Measurements from ENCODE around the gene ARG2.

ARG2 gene

DNA sequence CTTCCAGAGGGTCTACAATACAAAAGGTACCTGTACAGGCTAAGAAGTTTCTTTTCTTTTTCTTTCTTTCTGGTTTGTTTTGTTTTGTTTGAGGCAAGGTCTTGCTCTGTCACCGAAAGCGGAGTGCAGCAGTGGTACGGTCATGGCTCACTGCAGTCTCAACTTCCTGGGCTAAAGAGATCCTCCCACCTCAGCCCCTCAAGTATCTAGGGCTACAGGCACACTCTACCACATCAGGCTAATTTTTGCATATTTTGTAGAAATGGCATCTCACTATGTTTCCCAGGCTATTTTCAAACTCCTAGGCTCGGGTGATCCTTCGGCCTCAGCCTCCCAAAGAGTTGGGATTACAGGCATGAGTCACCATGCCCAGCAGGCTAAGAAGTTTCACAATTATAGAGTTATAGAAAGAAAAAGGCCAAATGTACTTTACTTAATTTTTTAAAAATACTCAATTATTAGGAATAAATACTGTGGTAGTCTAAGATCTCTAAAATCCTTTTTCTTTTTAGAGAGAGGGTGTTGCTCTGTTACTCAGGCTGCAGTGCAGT lies 16.6 kb upstream of the ARG2 start (continued):
- TF ChIP-seq, protein P1, sequence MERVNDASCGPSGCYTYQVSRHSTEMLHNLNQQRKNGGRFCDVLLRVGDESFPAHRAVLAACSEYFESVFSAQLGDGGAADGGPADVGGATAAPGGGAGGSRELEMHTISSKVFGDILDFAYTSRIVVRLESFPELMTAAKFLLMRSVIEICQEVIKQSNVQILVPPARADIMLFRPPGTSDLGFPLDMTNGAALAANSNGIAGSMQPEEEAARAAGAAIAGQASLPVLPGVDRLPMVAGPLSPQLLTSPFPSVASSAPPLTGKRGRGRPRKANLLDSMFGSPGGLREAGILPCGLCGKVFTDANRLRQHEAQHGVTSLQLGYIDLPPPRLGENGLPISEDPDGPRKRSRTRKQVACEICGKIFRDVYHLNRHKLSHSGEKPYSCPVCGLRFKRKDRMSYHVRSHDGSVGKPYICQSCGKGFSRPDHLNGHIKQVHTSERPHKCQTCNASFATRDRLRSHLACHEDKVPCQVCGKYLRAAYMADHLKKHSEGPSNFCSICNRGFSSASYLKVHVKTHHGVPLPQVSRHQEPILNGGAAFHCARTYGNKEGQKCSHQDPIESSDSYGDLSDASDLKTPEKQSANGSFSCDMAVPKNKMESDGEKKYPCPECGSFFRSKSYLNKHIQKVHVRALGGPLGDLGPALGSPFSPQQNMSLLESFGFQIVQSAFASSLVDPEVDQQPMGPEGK (CRISPR knock-in tag; IDR thresholded peaks at IDR 0.05; ENCODE audit: borderline replicate concordance) = no peak
- TF ChIP-seq ZFP3 (CRISPR knock-in tag; IDR thresholded peaks at IDR 0.05) (no peak), ZNF565 (CRISPR knock-in tag; conservative IDR thresholded peaks at IDR 0.05; ENCODE audit: low read depth) (no peak), ZNF8 (CRISPR knock-in tag; IDR thresholded peaks at IDR 0.05) (no peak), SNAI2 (CRISPR knock-in tag; IDR thresholded peaks at IDR 0.05) (no peak), TCF4 (CRISPR knock-in tag; IDR thresholded peaks at IDR 0.05; ENCODE audit: borderline replicate concordance) (no peak)
- TF ChIP-seq, protein P2, sequence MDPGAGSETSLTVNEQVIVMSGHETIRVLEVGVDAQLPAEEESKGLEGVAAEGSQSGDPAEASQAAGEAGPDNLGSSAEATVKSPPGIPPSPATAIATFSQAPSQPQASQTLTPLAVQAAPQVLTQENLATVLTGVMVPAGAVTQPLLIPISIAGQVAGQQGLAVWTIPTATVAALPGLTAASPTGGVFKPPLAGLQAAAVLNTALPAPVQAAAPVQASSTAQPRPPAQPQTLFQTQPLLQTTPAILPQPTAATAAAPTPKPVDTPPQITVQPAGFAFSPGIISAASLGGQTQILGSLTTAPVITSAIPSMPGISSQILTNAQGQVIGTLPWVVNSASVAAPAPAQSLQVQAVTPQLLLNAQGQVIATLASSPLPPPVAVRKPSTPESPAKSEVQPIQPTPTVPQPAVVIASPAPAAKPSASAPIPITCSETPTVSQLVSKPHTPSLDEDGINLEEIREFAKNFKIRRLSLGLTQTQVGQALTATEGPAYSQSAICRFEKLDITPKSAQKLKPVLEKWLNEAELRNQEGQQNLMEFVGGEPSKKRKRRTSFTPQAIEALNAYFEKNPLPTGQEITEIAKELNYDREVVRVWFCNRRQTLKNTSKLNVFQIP (CRISPR knock-in tag; IDR thresholded peaks at IDR 0.05; ENCODE audit: borderline replicate concordance, low read depth) = no peak

DNA sequence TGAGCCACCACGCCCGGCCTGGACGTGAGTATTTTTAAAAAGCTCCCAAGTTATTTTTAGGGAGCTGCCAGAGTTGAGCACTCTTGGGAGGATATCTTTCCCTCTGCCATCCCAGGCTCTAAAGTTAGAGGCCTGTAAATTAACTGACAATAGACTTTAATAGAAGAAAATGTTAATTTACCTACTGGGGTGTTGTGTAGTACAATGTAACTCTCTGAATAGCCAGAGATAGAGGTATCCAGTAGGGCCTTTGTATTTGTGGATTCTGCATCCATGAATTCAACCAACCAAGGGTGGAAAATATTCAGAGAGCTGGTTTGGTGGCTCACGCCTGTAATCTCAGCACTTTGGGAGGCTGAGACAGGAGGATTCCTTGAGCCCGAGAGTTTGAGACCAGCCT lies 12.1 kb upstream of the ARG2 start:
- TF ChIP-seq, protein P2 (CRISPR knock-in tag; IDR thresholded peaks at IDR 0.05; ENCODE audit: borderline replicate concordance, low read depth) = no peak
- TF ChIP-seq ZNF70 (CRISPR knock-in tag; IDR thresholded peaks at IDR 0.05) (no peak), ZNF8 (CRISPR knock-in tag; IDR thresholded peaks at IDR 0.05) (no peak), ZFP30 (CRISPR knock-in tag; IDR thresholded peaks at IDR 0.05) (no peak), OSR1 (CRISPR knock-in tag; IDR thresholded peaks at IDR 0.05) (no peak), BACH2 (CRISPR knock-in tag; IDR thresholded peaks at IDR 0.05; ENCODE audit: borderline replicate concordance) (no peak), GLIS3 (CRISPR knock-in tag; IDR thresholded peaks at IDR 0.05) (no peak), ESRRG (CRISPR knock-in tag; IDR thresholded peaks at IDR 0.05) (no peak), PPARA (CRISPR knock-in tag; IDR thresholded peaks at IDR 0.05; ENCODE audit: borderline replicate concordance) (no peak)
- TF ChIP-seq, protein P3, sequence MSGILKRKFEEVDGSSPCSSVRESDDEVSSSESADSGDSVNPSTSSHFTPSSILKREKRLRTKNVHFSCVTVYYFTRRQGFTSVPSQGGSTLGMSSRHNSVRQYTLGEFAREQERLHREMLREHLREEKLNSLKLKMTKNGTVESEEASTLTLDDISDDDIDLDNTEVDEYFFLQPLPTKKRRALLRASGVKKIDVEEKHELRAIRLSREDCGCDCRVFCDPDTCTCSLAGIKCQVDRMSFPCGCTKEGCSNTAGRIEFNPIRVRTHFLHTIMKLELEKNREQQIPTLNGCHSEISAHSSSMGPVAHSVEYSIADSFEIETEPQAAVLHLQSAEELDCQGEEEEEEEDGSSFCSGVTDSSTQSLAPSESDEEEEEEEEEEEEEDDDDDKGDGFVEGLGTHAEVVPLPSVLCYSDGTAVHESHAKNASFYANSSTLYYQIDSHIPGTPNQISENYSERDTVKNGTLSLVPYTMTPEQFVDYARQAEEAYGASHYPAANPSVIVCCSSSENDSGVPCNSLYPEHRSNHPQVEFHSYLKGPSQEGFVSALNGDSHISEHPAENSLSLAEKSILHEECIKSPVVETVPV (CRISPR knock-in tag; IDR thresholded peaks at IDR 0.05) = no peak
- TF ChIP-seq, protein P4, sequence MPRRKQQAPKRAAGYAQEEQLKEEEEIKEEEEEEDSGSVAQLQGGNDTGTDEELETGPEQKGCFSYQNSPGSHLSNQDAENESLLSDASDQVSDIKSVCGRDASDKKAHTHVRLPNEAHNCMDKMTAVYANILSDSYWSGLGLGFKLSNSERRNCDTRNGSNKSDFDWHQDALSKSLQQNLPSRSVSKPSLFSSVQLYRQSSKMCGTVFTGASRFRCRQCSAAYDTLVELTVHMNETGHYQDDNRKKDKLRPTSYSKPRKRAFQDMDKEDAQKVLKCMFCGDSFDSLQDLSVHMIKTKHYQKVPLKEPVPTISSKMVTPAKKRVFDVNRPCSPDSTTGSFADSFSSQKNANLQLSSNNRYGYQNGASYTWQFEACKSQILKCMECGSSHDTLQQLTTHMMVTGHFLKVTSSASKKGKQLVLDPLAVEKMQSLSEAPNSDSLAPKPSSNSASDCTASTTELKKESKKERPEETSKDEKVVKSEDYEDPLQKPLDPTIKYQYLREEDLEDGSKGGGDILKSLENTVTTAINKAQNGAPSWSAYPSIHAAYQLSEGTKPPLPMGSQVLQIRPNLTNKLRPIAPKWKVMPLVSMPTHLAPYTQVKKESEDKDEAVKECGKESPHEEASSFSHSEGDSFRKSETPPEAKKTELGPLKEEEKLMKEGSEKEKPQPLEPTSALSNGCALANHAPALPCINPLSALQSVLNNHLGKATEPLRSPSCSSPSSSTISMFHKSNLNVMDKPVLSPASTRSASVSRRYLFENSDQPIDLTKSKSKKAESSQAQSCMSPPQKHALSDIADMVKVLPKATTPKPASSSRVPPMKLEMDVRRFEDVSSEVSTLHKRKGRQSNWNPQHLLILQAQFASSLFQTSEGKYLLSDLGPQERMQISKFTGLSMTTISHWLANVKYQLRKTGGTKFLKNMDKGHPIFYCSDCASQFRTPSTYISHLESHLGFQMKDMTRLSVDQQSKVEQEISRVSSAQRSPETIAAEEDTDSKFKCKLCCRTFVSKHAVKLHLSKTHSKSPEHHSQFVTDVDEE (CRISPR knock-in tag; IDR thresholded peaks at IDR 0.05) = no peak
- TF ChIP-seq, protein P1 (CRISPR knock-in tag; IDR thresholded peaks at IDR 0.05; ENCODE audit: borderline replicate concordance) = no peak
- no peak for ATAC-seq

DNA sequence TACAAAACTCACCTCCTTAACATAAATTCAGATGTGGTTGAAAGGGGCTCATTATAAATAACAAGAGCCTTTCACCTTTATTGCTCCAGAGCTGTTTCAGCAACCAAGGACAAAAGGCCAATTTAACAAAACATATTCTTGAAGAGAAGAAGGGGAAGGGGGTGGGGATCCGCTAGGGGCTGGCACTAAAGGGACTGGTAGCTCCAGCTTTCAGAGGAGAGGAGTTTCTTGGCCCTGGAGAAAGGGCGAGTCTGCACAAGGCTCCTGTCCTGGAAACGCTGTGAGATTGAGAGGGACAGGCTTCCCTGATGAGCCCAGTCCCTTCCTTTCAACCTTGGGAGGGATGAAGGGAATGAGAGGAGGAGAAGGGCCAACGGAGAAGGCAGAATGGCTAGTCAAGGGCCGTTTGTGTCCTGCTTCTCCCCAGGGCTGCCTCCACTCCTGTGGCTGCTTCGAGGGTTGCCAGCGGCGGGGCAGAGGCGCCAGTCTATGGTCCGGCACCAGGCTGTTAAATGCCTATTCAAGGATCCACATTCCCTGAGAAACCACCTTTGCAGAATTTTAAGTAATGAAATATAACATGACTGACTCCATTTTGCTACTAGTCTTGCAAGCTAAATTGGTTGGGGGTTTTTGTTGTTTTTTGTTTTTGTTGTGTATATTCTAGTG lies 9.9 kb upstream of the ARG2 start:
- no peak for ATAC-seq
- TF ChIP-seq ZFP30 (CRISPR knock-in tag; IDR thresholded peaks at IDR 0.05) (no peak), ARNTL (CRISPR knock-in tag; IDR thresholded peaks at IDR 0.05; ENCODE audit: borderline replicate concordance, low read depth) (no peak), ZFP3 (CRISPR knock-in tag; IDR thresholded peaks at IDR 0.05) (no peak), SNAI2 (CRISPR knock-in tag; IDR thresholded peaks at IDR 0.05) (no peak), RARB (CRISPR knock-in tag; IDR thresholded peaks at IDR 0.05) (no peak), TOX (CRISPR knock-in tag; IDR thresholded peaks at IDR 0.05; ENCODE audit: borderline replicate concordance) (no peak), PPARA (CRISPR knock-in tag; IDR thresholded peaks at IDR 0.05; ENCODE audit: borderline replicate concordance) (no peak), ISL1 (CRISPR knock-in tag; IDR thresholded peaks at IDR 0.05) (no peak)
- TF ChIP-seq, protein P4 (CRISPR knock-in tag; IDR thresholded peaks at IDR 0.05) = no peak
- TF ChIP-seq, protein P2 (CRISPR knock-in tag; IDR thresholded peaks at IDR 0.05; ENCODE audit: borderline replicate concordance, low read depth) = no peak
